Urinary bladder (tissue), 4 donors: ENCODE results near the gene PCDHGB7. TPM values are rescaled to one million over a fixed set of nuclear protein-coding genes. Genes with fewer than 3 reads are reported as not detected.
"Not testable (repeated sequence)": the region's sequence is repeated elsewhere in the genome, so short reads cannot be mapped to it uniquely, and the experiment has no call there.

ENCODE experiments used
- DNase-seq: peaks from one replicate; pipeline ENCODE4 v3.0.0-alpha.2; 2015; ENCODE audit errors: extremely low spot score
- H3K27ac ChIP-seq: one replicate; pipeline ENCODE4 v1.5.1; 2013; ENCODE audit warnings: low read depth, mild to moderate bottlenecking, moderate library complexity
- H3K36me3 ChIP-seq: one replicate; pipeline ENCODE4 v1.6.1; 2013; ENCODE audit warnings: mild to moderate bottlenecking, moderate library complexity; ENCODE audit not compliant: insufficient read depth
- H3K4me1 ChIP-seq: one replicate; pipeline ENCODE4 v1.6.1; 2013; ENCODE audit warnings: mild to moderate bottlenecking, moderate library complexity; ENCODE audit not compliant: insufficient read depth
- H3K4me3 ChIP-seq: one replicate; pipeline ENCODE4 v1.5.1; 2013; ENCODE audit warnings: low read depth, low read length
- WGBS: extraction: QIAGEN DNeasy Blood & Tissue Kit; methylation state at CpG from one replicate; pipeline ENCODE4 v1.1.7; 2013; 5-methylcytosine and 5-hydroxymethylcytosine counted together
- polyA plus RNA-seq: library from polyadenylated mRNA; stranded (reverse); fragments of 200-250 nt; gene quantifications from one replicate; pipeline ENCODE4 v1.2.3, GENCODE V29; 2013
- total RNA-seq: library from RNA; depleted of rRNA; stranded (reverse); fragments of >200 nt; gene quantifications from one replicate; pipeline ENCODE4 v1.2.3, GENCODE V29; 2014
- donor health status: healthy with polysubstance abuse.
- donor health status: healthy.

PCDHGB7 gene
- total and polyA plus RNA-seq, 2 donors = 10.4 to 11.7 TPM

DNA sequence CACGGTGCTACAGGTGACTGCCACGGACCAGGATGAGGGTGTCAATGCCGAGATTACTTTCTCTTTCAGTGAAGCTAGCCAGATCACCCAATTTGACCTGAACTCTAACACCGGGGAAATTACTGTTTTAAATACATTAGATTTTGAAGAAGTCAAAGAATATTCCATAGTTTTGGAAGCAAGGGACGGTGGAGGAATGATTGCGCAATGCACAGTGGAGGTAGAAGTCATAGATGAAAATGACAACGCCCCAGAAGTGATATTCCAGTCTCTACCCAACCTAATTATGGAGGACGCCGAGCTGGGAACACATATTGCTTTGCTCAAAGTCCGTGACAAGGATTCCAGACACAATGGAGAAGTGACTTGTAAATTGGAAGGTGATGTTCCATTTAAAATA is 28.8 kb upstream of the PCDHGB7 start:
- Histone ChIP-seq H3K36me3 (no peaks in the 10 kb centered on the region), H3K4me3 (no peak overlapping the region), H3K27ac (no peak overlapping the region), H3K4me1 (no peaks in the 10 kb centered on the region)
- DNase-seq = no peak
- 46% methylated on average over 10 of the region's 10 CpGs for WGBS

DNA sequence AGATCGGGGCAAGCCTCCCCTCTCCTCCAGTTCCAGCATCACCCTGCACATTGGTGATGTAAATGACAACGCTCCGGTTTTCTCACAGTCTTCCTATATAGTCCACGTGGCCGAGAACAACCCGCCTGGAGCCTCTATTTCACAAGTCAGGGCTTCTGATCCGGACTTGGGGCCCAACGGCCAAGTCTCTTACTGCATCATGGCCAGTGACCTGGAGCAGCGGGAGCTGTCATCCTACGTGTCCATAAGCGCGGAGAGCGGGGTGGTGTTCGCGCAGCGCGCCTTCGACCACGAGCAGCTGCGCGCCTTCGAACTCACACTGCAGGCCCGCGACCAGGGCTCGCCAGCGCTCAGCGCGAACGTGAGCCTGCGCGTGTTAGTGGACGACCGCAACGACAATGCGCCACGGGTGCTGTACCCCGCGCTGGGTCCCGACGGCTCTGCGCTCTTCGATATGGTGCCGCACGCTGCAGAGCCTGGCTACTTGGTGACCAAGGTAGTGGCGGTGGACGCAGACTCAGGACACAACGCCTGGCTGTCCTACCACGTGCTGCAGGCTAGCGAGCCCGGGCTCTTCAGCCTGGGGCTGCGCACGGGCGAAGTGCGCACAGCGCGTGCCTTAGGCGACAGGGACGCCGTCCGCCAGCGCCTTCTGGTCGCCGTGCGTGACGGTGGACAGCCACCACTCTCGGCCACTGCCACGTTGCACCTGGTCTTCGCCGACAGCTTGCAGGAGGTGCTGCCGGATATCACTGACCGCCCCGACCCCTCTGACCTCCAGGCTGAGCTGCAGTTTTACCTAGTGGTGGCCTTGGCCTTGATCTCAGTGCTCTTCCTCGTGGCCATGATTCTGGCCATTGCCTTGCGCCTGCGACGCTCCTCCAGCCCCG is 28.1 kb upstream of the PCDHGB7 start:
- DNase-seq = no peak
- Histone ChIP-seq H3K27ac (no peak overlapping the region), H3K36me3 (no peaks in the 10 kb centered on the region), H3K4me1 (no peaks in the 10 kb centered on the region), H3K4me3 (no peak overlapping the region)
- WGBS = 33% methylated on average over 77 of the region's 77 CpGs

DNA sequence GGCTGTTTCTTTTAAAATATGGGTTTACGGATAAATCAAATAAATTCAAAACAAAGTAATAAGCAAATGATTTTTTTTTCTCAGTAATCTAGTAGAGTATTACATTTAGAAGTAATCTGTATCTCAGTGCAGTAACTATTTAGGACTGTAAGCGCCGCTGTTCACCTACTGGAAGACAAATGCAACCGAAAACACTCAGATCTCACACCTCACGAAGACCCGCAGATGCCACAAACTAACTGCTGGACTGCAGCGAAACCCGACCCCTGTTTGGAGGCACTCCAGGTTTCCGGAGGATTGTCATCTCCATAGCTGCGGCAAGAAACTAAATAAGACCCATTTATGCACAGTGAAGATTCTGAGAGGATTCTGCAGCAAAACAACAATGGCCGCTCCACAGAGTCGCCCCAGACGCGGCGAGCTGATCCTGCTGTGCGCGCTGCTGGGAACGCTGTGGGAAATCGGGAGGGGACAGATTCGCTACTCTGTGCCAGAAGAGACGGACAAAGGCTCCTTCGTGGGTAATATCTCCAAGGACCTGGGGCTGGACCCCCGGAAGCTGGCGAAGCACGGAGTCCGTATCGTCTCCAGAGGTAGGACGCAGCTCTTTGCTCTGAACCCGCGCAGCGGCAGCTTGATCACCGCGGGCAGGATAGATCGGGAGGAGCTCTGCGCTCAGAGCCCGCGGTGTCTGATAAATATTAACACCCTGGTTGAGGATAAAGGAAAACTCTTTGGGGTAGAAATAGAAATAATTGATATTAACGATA is 24.9 kb upstream of the PCDHGB7 start, which contains the start of gene PCDHGA8:
Gene PCDHGA8, plus strand, starts transcription at position 205 of the 770 bp plus-strand sequence. Its CDS starts 181 bp downstream, at position 386.
- 25% methylated on average over 38 of the region's 38 CpGs for WGBS
- no peak within 1 kb of the TSS for H3K27ac ChIP-seq
- H3K36me3 ChIP-seq = no peaks in the 10 kb centered on the region
- H3K4me1 ChIP-seq = no peaks in the 10 kb centered on the region
- no peak for DNase-seq
- H3K4me3 ChIP-seq = no peak within 1 kb of the TSS

DNA sequence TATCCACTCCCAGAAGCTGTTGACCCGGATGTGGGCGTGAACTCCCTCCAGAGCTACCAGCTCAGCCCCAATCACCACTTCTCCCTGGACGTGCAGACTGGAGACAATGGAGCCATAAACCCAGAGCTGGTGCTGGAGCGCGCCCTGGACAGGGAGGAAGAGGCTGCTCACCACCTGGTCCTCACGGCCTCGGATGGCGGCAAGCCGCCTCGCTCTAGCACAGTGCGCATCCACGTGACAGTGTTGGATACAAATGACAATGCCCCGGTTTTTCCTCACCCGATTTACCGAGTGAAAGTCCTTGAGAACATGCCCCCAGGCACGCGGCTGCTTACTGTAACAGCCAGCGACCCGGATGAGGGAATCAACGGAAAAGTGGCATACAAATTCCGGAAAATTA is 24.2 kb upstream of the PCDHGB7 start:
- DNase-seq = no peak

DNA sequence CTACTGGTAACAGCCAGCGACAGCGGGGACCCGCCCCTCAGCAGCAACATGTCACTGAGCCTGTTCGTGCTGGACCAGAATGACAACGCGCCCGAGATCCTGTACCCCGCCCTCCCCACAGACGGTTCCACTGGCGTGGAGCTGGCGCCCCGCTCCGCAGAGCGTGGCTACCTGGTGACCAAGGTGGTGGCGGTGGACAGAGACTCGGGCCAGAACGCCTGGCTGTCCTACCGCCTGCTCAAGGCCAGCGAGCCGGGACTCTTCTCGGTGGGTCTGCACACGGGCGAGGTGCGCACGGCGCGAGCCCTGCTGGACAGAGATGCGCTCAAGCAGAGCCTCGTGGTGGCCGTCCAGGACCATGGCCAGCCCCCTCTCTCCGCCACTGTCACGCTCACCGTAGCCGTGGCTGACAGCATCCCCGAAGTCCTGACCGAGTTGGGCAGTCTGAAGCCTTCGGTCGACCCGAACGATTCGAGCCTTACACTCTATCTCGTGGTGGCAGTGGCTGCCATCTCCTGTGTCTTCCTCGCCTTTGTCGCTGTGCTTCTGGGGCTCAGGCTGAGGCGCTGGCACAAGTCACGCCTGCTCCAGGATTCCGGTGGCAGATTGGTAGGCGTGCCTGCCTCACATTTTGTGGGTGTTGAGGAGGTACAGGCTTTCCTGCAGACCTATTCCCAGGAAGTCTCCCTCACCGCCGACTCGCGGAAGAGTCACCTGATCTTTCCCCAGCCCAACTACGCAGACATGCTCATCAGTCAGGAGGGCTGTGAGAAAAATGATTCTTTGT is 22.9 kb upstream of the PCDHGB7 start:
- not testable (repeated sequence) for H3K4me3 ChIP-seq, H3K4me1 ChIP-seq, H3K36me3 ChIP-seq, H3K27ac ChIP-seq, DNase-seq
- WGBS = 37% methylated on average over 43 of the region's 53 CpGs

More for the DNA sequence above, 24.2 kb upstream of the PCDHGB7 start:
- Histone ChIP-seq H3K4me3 (no peak overlapping the region), H3K27ac (no peak overlapping the region), H3K4me1 (no peaks in the 10 kb centered on the region), H3K36me3 (no peaks in the 10 kb centered on the region)
- 32% methylated on average over 21 of the region's 21 CpGs for WGBS

DNA sequence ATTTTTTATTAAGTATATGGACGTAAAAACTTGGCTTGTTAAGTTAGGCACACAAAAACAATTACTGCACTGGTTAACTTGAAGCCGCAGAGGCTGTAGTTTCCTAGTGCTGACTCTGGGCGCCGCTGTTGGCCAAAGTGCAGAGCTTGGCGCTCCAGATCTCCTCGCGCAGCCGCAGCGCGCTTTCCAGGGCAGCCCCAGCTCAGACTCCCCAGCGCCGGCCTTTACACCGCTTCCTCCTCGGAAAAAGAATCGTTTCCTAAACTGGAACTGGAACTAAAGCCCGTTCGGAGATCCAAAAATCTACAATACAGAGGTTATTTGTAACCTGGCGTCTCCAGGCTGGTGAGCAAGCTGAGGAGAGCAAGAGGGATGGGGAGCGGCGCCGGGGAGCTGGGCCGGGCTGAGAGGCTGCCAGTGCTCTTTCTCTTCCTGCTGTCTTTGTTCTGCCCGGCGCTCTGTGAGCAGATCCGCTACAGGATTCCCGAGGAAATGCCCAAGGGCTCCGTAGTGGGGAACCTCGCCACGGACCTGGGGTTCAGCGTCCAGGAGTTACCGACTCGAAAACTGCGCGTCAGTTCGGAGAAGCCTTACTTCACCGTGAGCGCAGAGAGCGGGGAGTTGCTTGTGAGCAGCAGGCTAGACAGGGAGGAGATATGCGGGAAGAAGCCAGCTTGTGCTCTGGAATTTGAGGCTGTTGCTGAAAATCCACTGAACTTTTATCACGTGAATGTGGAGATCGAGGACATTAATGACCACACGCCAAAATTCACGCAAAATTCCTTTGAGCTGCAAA is 19.5 kb upstream of the PCDHGB7 start, which contains the start of gene PCDHGB5:
Gene PCDHGB5, plus strand, starts transcription at position 192 of the 796 bp plus-strand sequence. Its CDS starts 181 bp downstream, at position 373.
- 7% methylated on average over 25 of the region's 43 CpGs for WGBS
- H3K4me1 ChIP-seq, H3K36me3 ChIP-seq, H3K27ac ChIP-seq, DNase-seq: not testable (repeated sequence)
- H3K4me3 ChIP-seq = peak within 1 kb of the TSS; percentile 6

DNA sequence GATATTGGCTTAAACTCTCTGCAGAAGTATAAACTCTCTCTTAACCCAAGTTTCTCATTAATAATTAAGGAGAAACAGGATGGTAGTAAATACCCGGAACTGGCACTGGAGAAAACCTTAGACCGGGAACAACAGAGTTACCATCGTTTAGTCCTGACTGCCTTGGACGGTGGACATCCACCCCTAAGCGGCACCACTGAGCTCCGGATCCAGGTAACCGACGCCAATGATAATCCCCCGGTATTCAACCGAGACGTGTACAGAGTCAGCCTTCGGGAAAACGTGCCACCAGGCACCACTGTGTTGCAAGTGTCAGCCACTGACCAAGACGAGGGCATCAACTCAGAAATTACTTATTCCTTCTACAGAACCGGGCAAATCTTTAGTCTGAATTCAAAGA is 18.9 kb upstream of the PCDHGB7 start:
- 27% methylated on average over 15 of the region's 15 CpGs for WGBS
- peak overlapping the region; percentile 6 for H3K4me3 ChIP-seq

DNA sequence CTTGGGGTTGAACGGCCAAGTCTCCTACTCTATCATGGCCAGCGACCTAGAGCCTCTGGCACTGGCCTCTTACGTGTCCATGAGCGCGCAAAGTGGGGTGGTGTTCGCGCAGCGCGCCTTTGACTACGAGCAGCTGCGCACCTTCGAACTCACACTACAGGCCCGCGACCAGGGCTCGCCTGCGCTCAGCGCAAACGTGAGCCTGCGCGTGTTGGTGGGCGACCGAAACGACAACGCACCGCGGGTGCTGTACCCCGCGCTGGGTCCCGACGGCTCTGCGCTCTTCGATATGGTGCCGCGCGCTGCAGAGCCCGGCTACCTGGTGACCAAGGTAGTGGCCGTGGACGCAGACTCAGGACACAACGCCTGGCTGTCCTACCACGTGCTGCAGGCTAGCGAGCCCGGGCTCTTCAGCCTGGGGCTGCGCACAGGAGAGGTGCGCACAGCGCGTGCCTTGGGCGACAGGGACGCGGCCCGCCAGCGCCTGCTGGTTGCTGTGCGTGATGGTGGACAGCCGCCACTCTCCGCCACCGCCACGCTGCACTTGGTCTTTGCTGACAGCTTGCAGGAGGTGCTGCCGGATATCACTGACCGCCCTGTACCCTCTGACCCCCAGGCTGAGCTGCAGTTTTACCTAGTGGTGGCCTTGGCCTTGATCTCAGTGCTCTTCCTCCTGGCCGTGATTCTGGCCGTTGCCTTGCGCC is 17.8 kb upstream of the PCDHGB7 start:
- no peaks in the 10 kb centered on the region for H3K36me3 ChIP-seq
- H3K4me1 ChIP-seq = no peaks in the 10 kb centered on the region
- no peak overlapping the region for H3K4me3 ChIP-seq
- no peak for DNase-seq
- 23% methylated on average over 61 of the region's 61 CpGs for WGBS
- H3K27ac ChIP-seq = no peak overlapping the region

More for the DNA sequence above, 18.9 kb upstream of the PCDHGB7 start:
- DNase-seq = no peak
- Histone ChIP-seq H3K27ac (no peak overlapping the region), H3K36me3 (no peaks in the 10 kb centered on the region), H3K4me1 (no peaks in the 10 kb centered on the region)

DNA sequence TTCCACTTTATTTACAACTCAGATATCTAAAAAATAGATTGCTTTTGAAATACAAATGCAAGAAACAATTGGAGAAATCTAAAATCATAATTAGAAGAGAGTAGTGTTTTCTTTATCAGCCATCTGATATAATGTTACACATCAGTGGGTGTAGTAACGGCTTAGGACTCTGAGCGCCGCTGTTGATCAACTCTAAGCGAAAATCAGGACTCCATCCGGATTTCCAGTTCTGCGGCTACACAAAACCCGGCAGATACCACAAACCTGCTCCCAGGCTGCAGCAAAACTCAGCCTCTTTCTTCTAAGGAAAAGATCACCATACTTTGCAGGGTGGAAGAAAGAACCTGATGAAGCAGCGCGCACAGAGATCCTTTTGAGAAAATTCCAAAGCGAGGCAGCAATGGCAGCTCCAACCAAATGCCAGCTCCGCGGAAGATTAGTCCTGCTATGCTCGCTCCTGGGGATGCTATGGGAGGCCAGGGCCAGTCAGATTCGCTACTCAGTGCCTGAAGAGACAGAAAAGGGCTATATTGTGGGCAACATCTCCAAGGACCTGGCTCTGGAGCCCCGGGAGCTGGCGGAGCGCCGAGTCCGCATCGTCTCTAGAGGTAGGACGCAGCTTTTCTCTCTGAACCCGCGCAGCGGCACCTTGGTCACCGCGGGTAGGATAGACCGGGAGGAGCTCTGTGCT is 14.8 kb upstream of the PCDHGB7 start, which contains the start of gene PCDHGA9:
Gene PCDHGA9, plus strand, starts transcription at position 226 of the 691 bp plus-strand sequence. Its CDS starts 175 bp downstream, at position 401.
- Histone ChIP-seq H3K36me3 (no peaks in the 10 kb centered on the region), H3K4me1 (no peaks in the 10 kb centered on the region), H3K4me3 (no peak within 1 kb of the TSS), H3K27ac (no peak within 1 kb of the TSS)
- WGBS = 16% methylated on average over 27 of the region's 27 CpGs
- no peak for DNase-seq

DNA sequence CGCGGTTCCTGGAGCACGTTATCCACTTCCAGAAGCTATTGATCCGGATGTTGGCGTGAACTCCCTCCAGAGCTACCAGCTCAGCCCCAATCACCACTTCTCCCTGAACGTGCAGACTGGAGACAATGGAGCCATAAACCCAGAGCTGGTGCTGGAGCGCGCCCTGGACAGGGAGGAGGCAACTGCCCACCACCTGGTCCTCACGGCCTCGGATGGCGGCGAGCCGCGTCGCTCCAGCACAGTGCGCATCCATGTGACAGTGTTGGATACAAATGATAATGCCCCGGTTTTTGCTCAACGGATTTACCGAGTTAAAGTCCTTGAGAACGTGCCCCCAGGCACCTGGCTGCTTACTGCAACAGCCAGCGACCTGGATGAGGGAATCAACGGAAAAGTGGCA is 14.1 kb upstream of the PCDHGB7 start:
- WGBS = 26% methylated on average over 22 of the region's 22 CpGs
- Histone ChIP-seq H3K4me1 (no peaks in the 10 kb centered on the region), H3K27ac (no peak overlapping the region), H3K36me3 (no peaks in the 10 kb centered on the region), H3K4me3 (no peak overlapping the region)
- DNase-seq = no peak

DNA sequence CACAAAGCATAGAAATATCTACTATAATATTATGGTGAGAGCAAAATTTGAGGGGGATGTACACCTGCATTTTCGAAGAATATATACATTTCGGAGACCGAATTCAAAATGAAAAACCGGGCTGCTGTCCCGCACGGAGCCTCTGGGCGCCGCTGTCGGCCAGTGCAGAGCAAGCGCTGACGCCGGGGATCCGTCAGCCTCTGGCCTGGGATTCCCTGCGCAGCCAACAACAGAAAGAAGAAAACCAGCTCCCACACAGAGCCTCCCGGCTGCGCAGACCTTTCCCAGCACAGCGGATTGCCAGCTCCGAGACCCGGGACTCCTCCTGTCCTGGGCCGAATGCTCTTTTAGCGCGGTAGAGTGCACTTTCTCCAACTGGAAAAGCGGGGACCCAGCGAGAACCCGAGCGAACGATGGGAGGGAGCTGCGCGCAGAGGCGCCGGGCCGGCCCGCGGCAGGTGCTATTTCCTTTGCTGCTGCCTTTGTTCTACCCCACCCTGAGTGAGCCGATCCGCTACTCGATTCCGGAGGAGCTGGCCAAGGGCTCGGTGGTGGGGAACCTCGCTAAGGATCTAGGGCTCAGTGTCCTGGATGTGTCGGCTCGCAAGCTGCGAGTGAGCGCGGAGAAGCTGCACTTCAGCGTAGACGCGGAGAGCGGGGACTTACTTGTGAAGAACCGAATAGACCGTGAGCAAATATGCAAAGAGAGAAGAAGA is 9.5 kb upstream of the PCDHGB7 start, which contains the start of gene PCDHGB6:
Gene PCDHGB6, plus strand, starts transcription at position 232 of the 716 bp plus-strand sequence. Its CDS starts 182 bp downstream, at position 414.
- not testable (repeated sequence) for H3K4me3 ChIP-seq, DNase-seq, H3K36me3 ChIP-seq, H3K4me1 ChIP-seq, H3K27ac ChIP-seq
- WGBS = 9% methylated on average over 48 of the region's 51 CpGs
